ENCODE measurements around the gene KRT77.

KRT77 gene

DNA sequence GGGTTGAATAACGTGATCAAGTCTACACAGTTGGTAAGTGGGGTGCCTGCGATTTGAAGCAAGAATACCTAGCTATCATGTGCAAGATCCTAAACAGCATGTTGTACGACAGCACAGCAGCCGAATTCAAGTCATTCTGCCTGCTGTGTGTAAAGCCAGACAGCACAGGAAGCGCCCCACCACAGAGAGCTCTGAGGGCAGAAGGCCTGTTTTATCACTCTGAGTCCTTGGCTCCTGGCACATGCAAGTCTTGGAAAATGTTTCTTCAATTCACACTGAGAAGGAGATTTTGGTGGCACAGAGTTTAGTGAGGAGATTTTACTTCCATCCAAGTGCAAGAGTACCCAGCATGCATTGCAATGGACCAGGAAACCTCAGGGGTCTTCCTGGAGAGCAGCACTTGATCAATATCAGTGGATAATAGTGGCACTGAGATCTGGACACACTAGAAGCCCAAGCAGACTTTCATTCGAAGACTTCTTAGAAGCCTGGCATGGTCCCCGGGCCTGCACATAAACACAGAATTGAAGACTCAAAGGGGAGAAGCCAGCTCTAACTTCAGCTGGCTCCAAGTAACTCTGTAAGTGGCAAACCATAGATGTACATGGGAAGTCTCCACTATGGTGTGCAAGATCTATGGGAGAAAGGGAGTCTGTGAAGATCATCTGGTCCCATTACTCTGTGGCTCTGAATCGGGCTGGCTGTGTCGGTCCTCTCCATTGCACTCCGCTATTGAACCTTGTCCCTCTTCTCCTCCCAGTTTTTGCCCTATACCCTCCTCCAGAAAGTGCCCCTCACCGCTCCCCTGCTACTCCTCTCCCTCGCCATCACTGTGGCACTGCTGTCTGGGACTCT, 21.6 kb downstream of the KRT77 start:
- ChIA-PET CTCF (no interaction called here), POLR2A (no interaction called here)
- DNase-seq (ENCODE audit: extremely low spot score), result no peak
- TF ChIP-seq SP1 (IDR thresholded peaks at IDR 0.05) (no peak), NFRKB (IDR thresholded peaks at IDR 0.05) (no peak), FOXA1 (IDR thresholded peaks at IDR 0.05) (no peak), ZNF384 (IDR thresholded peaks at IDR 0.05) (no peak), HDGF (IDR thresholded peaks at IDR 0.05; ENCODE audit: borderline replicate concordance) (no peak), CTBP1 (IDR thresholded peaks at IDR 0.05; ENCODE audit: borderline replicate concordance) (no peak), TARDBP (IDR thresholded peaks at IDR 0.05) (no peak), ARNT (IDR thresholded peaks at IDR 0.05) (no peak), LEF1 (IDR thresholded peaks at IDR 0.05; ENCODE audit: borderline replicate concordance) (no peak)

DNA sequence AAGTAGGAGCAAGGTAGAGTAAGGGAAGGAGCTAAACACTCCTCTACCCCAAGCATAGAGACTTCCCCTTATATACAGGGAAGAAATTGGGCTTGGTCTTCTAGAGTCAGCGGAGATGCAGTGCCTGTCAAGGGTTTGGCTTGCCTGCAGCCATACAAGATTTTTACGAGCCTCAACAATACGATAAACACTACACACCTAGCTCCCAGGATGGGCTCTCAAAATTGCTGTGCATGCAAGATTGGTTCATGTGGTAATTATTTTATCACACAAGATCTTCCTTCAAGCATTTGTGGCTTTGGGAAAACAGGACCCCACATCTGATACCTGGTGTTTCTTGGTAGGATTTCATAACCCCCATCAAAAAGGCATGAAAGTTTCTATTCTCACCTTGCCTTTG, 23.0 kb downstream of the KRT77 start, which contains the start of gene KRT1:
Gene KRT1 (minus strand): TSS at position 45 of the 400 bp plus-strand sequence. CDS start 59 bp downstream, outside the sequence.
- ChIA-PET POLR2A (no interaction called here), CTCF (interaction anchor here (1.4 kb wide), 2 partner anchors 12 to 185 kb away, joined by 3 to 4 read pairs; no protein-coding TSS in a partner anchor)

DNA sequence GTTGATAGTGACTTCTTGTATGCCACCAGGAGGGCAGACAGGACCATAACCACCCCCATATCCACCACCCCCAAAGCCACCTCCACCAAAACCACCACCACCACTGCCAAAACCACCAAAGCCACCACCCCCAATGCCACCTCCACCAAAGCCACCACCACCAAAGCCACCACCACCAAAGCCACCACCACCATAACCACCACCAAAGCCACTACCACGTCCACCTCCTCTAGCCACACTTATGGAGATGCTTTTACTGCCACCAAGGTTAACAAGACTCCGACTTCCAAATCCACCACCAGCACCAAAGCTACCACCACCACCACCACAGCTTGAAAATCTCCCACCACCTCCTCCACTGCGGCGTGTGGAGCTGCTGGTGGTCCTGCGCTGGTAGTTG, 23.4 kb downstream of the KRT77 start:
- POLR2A ChIA-PET, result no interaction called here
- DNase-seq (ENCODE audit: extremely low spot score), result no peak
- no peak for TF ChIP-seq ZNF384 (IDR thresholded peaks at IDR 0.05)
- no peak for TF ChIP-seq CTBP1 (IDR thresholded peaks at IDR 0.05; ENCODE audit: borderline replicate concordance)
- TF ChIP-seq L3MBTL2 (conservative IDR thresholded peaks at IDR 0.05), result no peak
- TF ChIP-seq NFRKB (IDR thresholded peaks at IDR 0.05), result no peak
- CTCF ChIA-PET, result interaction anchor here (1.4 kb wide), 2 partner anchors 13 to 186 kb away, joined by 3 to 4 read pairs; no protein-coding TSS in a partner anchor

More for the DNA sequence above, 23.0 kb downstream of the KRT77 start, which contains the start of gene KRT1:
- TF ChIP-seq CTBP1 (IDR thresholded peaks at IDR 0.05; ENCODE audit: borderline replicate concordance) (no peak), BHLHE40 (IDR thresholded peaks at IDR 0.05; ENCODE audit: borderline replicate concordance) (no peak), FOXA1 (IDR thresholded peaks at IDR 0.05) (no peak), ZNF384 (IDR thresholded peaks at IDR 0.05) (no peak), HDGF (IDR thresholded peaks at IDR 0.05; ENCODE audit: borderline replicate concordance) (no peak), LEF1 (IDR thresholded peaks at IDR 0.05; ENCODE audit: borderline replicate concordance) (no peak)
- DNase-seq (ENCODE audit: extremely low spot score), result no peak

DNA sequence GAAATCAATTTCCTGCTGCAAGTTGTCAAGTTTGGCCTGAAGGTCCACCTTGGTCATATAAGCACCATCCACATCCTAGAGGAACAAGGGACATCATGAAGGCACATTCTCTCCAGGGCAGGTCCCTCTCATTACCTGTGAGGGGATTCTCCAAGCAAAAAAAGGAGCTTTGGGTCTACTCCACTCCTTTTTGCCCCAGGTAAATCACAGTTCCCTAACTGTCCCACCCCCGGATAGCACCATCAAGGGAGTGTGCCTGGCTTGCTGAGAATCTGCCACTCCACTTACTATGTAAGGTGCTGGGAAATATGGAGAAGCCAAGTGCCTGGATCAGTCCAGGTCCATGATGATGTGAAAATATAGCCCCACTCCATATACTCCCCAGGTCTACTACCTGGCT, 25.7 kb downstream of the KRT77 start:
- CTCF ChIA-PET, result no interaction called here
- TF ChIP-seq ZNF384 (IDR thresholded peaks at IDR 0.05), result no peak
- no peak for TF ChIP-seq CTBP1 (IDR thresholded peaks at IDR 0.05; ENCODE audit: borderline replicate concordance)
- TF ChIP-seq, protein P1, sequence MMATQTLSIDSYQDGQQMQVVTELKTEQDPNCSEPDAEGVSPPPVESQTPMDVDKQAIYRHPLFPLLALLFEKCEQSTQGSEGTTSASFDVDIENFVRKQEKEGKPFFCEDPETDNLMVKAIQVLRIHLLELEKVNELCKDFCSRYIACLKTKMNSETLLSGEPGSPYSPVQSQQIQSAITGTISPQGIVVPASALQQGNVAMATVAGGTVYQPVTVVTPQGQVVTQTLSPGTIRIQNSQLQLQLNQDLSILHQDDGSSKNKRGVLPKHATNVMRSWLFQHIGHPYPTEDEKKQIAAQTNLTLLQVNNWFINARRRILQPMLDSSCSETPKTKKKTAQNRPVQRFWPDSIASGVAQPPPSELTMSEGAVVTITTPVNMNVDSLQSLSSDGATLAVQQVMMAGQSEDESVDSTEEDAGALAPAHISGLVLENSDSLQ (IDR thresholded peaks at IDR 0.05), result no peak
- TF ChIP-seq FOXM1 (IDR thresholded peaks at IDR 0.05; ENCODE audit: borderline replicate concordance), result no peak
- no peak for TF ChIP-seq SUZ12 (IDR thresholded peaks at IDR 0.05)
- TF ChIP-seq LEF1 (IDR thresholded peaks at IDR 0.05; ENCODE audit: borderline replicate concordance), result no peak
- no peak for TF ChIP-seq FOXA1 (IDR thresholded peaks at IDR 0.05)
- POLR2A ChIA-PET, result no interaction called here
- no peak for DNase-seq (ENCODE audit: extremely low spot score)

DNA sequence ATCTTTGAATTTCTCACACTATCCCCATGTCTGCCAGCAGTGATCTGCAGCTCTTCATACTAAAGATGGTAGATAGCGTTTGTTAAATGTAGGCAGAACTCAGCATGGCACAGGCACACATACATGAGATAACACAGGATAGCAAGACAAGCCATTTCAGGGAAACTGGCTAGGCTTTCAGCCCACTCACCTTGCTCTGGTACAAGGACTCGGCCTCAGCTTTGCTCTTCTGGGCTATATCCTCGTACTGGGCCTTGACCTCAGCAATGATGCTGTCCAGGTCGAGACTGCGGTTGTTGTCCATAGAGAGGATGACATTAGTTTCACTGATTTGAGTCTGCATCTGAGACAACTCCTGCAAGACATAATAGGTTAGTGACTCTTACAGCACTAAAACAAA, 26.2 kb downstream of the KRT77 start:
- POLR2A ChIA-PET, result no interaction called here
- CTCF ChIA-PET, result no interaction called here
- DNase-seq (ENCODE audit: extremely low spot score), result no peak
- no peak for TF ChIP-seq FOXA1 (IDR thresholded peaks at IDR 0.05)
- no peak for TF ChIP-seq ZNF384 (IDR thresholded peaks at IDR 0.05)
- TF ChIP-seq BHLHE40 (IDR thresholded peaks at IDR 0.05; ENCODE audit: borderline replicate concordance), result no peak
- TF ChIP-seq SUZ12 (IDR thresholded peaks at IDR 0.05), result no peak
- no peak for TF ChIP-seq L3MBTL2 (conservative IDR thresholded peaks at IDR 0.05)
- TF ChIP-seq TARDBP (IDR thresholded peaks at IDR 0.05), result no peak
- TF ChIP-seq, protein P1 (IDR thresholded peaks at IDR 0.05), result no peak
- TF ChIP-seq SP1 (IDR thresholded peaks at IDR 0.05), result no peak
- no peak for TF ChIP-seq FOXK2 (IDR thresholded peaks at IDR 0.05)
- no peak for TF ChIP-seq ELF4 (IDR thresholded peaks at IDR 0.05)
- no peak for TF ChIP-seq FOXM1 (IDR thresholded peaks at IDR 0.05; ENCODE audit: borderline replicate concordance)
- no peak for TF ChIP-seq CTBP1 (IDR thresholded peaks at IDR 0.05; ENCODE audit: borderline replicate concordance)
- no peak for TF ChIP-seq ARNT (IDR thresholded peaks at IDR 0.05)
- TF ChIP-seq HDGF (IDR thresholded peaks at IDR 0.05; ENCODE audit: borderline replicate concordance), result no peak
- no peak for TF ChIP-seq LEF1 (IDR thresholded peaks at IDR 0.05; ENCODE audit: borderline replicate concordance)
- no peak for TF ChIP-seq NFRKB (IDR thresholded peaks at IDR 0.05)

DNA sequence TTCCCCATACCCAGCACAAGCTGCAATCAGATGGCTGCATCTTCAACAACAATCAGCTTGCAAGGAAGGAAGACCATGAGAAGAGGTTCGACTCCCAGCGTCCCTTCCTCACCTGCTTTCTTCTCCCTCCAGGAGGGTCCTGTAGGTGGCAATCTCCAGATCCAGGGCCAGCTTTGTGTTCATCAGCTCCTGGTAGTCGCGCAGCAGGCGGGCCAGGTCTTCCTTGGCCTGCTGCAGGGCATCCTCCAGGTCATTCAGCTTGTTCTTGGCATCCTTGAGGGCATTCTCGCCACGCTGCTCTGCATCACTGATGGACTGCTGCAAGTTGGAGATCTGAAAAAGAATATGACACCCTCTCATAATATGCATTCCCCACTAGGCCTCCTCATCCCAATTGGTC, 27.2 kb downstream of the KRT77 start:
- ChIA-PET POLR2A (no interaction called here), CTCF (no interaction called here)
- TF ChIP-seq, protein P1 (IDR thresholded peaks at IDR 0.05), result no peak
- TF ChIP-seq CTBP1 (IDR thresholded peaks at IDR 0.05; ENCODE audit: borderline replicate concordance), result no peak
- no peak for TF ChIP-seq ELF4 (IDR thresholded peaks at IDR 0.05)
- TF ChIP-seq FOXK2 (IDR thresholded peaks at IDR 0.05), result no peak
- TF ChIP-seq FOXA1 (IDR thresholded peaks at IDR 0.05), result no peak
- TF ChIP-seq HDGF (IDR thresholded peaks at IDR 0.05; ENCODE audit: borderline replicate concordance), result no peak
- TF ChIP-seq FOXM1 (IDR thresholded peaks at IDR 0.05; ENCODE audit: borderline replicate concordance), result no peak
- no peak for TF ChIP-seq TARDBP (IDR thresholded peaks at IDR 0.05)
- TF ChIP-seq NFRKB (IDR thresholded peaks at IDR 0.05), result no peak
- TF ChIP-seq ARNT (IDR thresholded peaks at IDR 0.05), result no peak
- no peak for TF ChIP-seq BHLHE40 (IDR thresholded peaks at IDR 0.05; ENCODE audit: borderline replicate concordance)
- no peak for TF ChIP-seq L3MBTL2 (conservative IDR thresholded peaks at IDR 0.05)
- no peak for DNase-seq (ENCODE audit: extremely low spot score)
